HPDE6-E6E7 (cell line): ENCODE measurements around the gene PNPLA6.
A peak's percentile ranks its signal among the peaks of the same experiment; 100 is the strongest.
"Not testable (repeated sequence)": the region's sequence is repeated elsewhere in the genome, so short reads cannot be mapped to it uniquely, and the experiment has no call there.

Experiments
- DNase-seq: peaks from one replicate; pipeline ENCODE4 v3.0.0; 2011; ENCODE audit warnings: missing footprints; ENCODE audit errors: extremely low spot score

PNPLA6 gene

GRCh38 chr19:7533281-7533885 lies 2.1 kb upstream of the PNPLA6 start:
- no peak for DNase-seq

GRCh38 chr19:7533925-7534480 lies 1.5 kb upstream of the PNPLA6 start:
- peak; percentile 87 for DNase-seq

DNA sequence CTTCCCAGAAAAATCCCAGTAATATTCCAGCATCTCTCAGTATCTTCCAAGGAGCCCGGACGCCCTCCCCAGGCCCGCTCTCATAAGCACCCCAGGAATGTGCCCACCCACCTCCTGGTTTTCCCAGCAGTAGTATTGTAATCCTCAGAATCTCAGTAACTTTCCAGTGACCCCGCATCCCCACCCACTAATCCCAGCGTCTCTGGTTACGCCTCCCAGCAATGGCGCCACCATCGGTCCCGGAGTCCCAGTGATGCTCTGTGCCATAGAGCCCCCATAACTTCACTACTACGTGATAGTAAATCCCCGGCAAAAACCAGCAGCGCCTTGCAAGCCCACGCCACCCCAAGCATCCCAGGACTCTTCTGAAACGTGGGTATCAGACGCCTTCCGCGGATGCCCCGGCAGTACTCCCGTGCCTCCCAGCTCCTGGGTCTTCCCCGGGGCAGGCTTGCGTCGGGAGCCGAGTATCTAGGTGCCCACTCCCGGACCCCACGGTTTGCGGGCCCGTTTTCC lies 928 bp upstream of the PNPLA6 start:
- peak; percentile 44 for DNase-seq

DNA sequence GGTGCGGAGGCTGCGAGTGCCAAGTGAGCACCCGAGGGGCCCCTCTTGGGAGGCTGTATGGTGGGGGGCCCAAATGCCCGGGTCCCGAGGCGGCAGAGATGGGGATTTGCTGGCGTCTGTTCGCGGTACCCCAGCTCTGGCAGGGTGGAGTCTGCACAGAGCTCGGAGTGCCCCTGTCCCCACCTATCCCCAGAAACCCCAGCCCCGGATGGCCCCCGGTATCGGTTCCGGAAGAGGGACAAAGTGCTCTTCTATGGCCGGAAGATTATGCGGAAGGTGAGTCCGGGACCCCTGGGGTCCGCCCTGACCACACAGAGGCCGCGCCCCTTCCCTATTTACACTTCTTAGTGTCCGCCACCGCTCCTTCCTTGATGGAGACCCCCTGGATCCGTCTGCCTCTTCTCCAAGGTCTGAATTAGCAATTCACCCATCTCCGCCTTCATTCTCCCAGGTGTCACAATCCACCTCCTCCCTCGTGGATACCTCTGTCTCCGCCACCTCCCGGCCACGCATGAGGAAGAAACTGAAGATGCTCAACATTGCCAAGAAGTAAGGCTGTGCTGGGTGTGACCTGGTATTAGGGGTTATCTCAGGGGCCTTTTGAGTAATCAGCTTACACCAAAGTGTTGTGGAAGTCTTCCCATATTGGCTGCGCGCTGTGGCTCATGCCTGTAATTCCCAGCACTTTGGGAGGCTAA lies 630 bp downstream of the PNPLA6 start:
- no peak for DNase-seq

DNA sequence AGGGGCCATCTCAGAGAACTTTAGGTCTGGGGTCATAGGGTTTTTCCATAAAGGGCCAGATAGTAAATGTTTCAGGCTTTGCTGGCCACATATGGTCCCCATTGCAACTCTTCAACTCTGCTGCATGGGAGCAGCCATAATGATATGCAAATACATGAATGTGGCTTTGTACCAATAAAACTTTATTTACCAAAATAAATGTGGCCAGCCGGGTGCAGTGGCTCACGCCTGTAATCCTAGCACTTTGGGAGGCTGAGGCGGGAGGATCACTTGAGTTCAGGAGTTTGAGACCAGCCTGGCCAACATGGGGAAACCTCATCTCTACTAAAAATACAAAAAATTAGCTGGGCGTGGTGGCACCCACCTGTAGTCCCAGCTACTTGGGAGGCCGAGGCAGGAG lies 3.5 kb downstream of the PNPLA6 start:
- DNase-seq, result not testable (repeated sequence)

DNA sequence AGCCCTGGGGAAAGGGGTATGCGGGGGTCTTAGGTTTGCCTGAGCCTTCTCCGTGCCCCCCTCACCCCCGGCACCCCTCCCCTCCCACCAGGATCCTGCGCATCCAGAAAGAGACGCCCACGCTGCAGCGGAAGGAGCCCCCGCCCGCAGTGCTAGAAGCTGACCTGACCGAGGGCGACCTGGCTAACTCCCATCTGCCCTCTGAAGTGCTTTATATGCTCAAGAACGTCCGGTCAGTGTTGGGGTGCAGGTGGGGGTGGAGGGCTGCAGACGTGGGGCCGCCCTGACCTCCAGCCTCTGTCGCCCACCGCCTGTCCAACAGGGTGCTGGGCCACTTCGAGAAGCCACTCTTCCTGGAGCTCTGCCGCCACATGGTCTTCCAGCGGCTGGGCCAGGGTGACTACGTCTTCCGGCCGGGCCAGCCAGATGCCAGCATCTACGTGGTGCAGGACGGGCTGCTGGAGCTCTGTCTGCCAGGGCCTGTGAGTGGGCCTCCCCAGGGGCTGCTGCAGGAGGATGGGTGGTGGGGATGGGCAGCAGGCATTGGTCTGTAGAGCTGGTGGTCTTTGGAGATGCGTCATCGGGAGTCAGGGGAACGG lies 4.4 kb downstream of the PNPLA6 start:
- no peak for DNase-seq

DNA sequence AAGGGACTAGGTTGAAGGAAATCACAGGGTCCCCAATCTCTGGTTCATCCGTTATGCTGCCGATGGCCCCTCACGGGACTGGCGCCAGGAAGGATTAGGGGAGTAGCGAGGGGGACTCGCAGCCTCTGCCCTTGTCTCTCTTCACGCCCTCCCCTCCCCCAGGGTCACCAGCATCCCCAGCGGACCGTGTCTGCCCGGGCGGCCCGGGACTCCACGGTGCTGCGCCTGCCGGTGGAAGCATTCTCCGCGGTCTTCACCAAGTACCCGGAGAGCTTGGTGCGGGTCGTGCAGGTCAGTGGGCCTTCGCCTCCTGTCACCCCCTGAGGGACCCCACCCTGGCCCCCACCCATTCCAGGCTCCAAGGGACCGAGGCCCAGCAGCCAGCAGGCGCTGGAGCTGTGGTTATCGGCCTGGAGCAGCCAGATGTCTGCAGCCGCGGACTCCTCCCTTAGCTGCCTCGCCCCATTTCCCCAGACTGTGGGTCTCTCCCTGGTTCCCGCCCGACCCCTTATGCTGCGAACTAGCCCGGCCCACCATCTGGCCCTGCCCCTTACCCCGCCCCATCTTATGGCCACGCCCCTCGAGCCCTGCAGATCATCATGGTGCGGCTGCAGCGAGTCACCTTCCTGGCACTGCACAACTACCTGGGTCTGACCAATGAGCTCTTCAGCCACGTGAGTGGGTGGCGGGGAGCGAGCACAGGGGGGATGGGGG lies 5.4 kb downstream of the PNPLA6 start:
- no peak for DNase-seq

- DNase-seq, result no peak
These were observed 5.9 kb downstream of the PNPLA6 start for GRCh38 chr19:7541475-7541824.

GRCh38 chr19:7541828-7542443 lies 6.4 kb downstream of the PNPLA6 start:
- DNase-seq, result no peak

- DNase-seq, result no peak
These were observed 7.2 kb downstream of the PNPLA6 start for GRCh38 chr19:7542556-7543348.

DNA sequence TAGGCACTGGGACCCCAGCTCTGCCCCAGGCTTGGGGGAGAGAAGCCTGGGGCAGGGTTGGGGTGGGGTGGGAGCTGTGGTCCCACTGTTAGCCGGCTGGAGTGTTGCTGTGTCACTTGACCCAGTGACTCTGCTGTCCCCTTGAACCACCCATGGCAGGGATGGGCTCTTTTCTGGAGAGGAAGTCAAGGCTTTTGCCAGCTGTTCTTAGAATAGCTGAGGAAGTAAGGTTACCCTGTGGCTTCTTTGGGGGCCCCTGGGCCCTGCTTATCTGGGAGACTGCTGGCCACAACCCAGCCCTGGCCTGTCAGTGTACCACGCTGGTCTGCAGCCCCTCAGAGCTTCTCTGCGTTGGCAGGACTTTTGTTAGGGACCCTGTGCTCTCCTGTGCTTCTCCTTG lies 9.1 kb downstream of the PNPLA6 start:
- DNase-seq, result no peak

DNA sequence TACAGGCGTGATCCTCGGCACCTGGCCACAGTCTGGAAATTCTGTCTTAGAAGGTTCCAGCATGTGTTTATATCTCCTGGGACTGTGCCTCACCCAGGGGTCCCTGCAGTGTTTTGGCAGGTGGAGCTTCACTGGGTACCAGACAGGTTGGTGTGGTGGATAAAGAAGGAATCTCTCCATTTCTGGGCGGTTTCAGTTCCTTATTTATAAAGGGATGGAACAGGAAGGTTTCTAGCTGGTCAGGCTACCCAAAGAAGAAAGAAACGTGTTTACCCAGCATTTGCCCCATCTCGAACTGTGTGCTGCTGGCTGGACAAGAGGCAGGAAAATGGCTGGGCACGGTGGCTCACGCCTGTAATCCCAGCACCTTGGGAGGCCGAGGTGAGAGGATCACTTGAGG lies 9.8 kb downstream of the PNPLA6 start:
- no peak for DNase-seq

- DNase-seq, result no peak
These were observed 10.4 kb downstream of the PNPLA6 start for GRCh38 chr19:7545904-7546303.

GRCh38 chr19:7547159-7547558 lies 11.6 kb downstream of the PNPLA6 start:
- no peak for DNase-seq

DNA sequence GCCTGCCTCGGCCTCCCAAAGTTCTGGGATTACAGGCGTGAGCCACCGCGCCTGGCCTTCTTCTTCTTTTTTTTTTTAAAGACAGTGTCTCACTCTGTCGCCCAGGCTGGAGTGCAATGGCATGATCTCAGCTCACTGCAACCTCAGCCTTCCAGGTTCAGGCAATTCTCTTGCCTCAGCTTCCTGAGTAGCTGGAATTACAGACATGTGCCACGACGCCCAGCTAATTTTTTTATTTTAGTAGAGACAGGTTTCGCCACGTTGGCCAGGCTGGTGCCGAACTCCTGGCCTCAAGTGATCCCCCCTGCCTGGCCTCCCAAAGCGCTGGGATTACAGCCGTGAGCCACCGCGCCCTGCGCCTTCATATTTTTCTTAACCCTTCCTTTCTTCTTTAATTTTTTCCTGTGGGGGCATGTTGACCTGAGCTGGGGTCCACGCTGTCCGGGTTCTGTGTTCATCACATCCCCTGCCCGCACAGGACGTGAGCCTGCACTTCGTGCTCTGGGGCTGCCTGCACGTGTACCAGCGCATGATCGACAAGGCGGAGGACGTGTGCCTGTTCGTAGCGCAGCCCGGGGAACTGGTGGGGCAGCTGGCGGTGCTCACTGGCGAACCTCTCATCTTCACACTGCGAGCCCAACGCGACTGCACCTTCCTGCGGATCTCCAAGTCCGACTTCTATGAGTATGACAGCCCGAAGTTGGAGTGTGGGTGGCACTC lies 14.1 kb downstream of the PNPLA6 start:
- DNase-seq, result no peak

DNA sequence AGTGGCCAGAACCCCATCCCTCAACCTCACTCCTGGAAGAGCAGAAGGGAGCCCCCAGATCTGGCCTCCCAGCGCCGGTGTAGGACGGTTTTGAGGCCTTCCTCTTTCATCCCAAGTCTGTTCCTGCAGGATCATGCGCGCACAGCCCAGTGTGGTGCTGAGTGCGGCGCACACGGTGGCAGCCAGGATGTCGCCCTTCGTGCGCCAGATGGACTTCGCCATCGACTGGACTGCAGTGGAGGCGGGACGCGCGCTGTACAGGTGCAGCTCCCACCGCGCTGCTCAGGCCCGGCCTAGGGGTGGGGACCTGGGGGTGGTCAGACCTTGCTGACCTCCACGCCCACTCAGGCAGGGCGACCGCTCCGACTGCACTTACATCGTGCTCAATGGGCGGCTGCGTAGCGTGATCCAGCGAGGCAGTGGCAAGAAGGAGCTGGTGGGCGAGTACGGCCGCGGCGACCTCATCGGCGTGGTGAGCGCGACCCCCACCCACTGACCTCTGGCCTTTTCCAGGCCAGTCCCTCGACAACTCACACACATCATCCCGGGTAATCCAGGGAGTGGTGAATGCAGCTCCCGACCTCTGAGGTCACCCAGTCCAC lies 14.8 kb downstream of the PNPLA6 start:
- DNase-seq, result no peak

DNA sequence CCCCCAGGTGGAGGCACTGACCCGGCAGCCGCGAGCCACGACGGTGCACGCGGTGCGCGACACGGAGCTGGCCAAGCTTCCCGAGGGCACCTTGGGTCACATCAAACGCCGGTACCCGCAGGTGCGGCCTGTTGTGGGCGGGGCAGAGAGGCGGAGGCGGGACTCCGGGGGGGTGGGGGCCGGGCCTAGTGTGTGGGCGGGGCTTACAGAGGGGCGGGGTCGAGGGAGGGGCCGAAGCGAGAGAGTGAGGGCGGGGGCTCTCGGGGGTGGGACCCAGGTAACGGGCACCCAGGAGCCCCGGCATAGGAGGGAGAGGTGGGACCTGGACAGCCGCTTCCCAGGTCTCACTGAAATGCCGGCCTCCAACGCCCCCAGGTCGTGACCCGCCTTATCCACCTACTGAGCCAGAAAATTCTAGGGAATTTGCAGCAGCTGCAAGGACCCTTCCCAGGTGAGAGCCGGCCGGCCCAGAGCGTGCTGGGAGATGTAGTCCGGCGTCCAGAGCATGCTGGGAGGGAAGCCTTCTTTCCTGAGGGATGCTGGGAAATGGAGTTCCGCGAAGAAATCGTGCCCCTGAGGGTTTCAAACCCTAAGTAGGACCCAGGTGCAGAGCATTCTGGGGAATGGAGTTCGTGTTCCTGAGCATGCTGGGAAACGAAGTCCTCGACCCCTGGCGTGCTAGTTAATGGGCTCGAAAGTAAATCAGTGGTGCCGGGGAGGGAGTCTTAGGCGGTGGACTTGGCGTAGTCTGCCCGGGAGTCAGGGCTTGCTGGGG lies 15.7 kb downstream of the PNPLA6 start:
- DNase-seq, result no peak

DNA sequence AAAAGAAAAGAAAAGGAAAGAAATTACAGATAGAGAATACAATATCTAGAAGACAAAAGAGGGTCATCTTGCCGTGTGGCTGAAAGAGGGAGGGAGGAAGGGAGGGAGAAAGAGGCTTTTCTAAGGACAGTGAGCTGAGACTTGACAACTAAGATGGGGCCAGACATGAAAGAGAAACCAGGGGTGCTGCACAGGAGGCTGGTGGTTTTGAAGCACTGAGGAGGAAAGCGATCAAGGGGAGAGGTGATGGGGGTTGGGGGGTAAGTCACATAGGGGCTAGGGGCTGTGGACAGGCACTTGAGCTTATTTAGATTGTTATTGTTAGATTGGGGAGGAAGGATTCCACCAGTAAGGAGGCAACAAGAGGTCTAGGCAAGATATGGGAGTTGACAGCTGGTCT lies 17.3 kb downstream of the PNPLA6 start:
- DNase-seq, result no peak

GRCh38 chr19:7554565-7554964 lies 19.0 kb downstream of the PNPLA6 start:
- DNase-seq, result no peak
